HFFc6 (cell line): ENCODE results near the gene ARAP3. TPM values are rescaled to one million over a fixed set of nuclear protein-coding genes. Genes with fewer than 3 reads are reported as not detected.

Source experiments
- DNase-seq: peaks from one replicate; pipeline ENCODE4 v3.0.0-alpha.2; 2018
- H3K27ac Mint-ChIP-seq: 2 replicates; pipeline ENCODE4 v1.8.0; 2020; ENCODE audit warnings: mild to moderate bottlenecking, mixed read lengths
- H3K27me3 Mint-ChIP-seq: 2 replicates; pipeline ENCODE4 v1.8.0; 2021; ENCODE audit warnings: mild to moderate bottlenecking, moderate library complexity, mixed read lengths; ENCODE audit not compliant: insufficient read depth
- H3K36me3 Mint-ChIP-seq: 2 replicates; pipeline ENCODE4 v1.8.0; 2021; ENCODE audit warnings: low read depth, mixed read lengths
- H3K4me1 Mint-ChIP-seq: 2 replicates; pipeline ENCODE4 v1.8.0; 2020; ENCODE audit warnings: low read depth, mixed read lengths
- H3K4me3 Mint-ChIP-seq: 2 replicates; pipeline ENCODE4 v1.8.0; 2020; ENCODE audit warnings: mild to moderate bottlenecking, moderate library complexity, mixed read lengths
- H3K9me3 Mint-ChIP-seq: 2 replicates; pipeline ENCODE4 v1.8.0; 2020; ENCODE audit warnings: mild to moderate bottlenecking, mixed read lengths
- CTCF ChIP-seq: fragments of 200-600 bp; sonication (generic); IDR thresholded peaks from 2 replicates; pipeline ENCODE4 v1.5.0; 2021; ENCODE audit warnings: antibody characterized with exemption, mild to moderate bottlenecking
- total RNA-seq, 6 experiments: library from RNA; stranded (reverse); fragmentation: NEBNext Ultra II Directional; extraction: Animal tissue kit (Norgen Biotek cat#: 25700); gene quantifications; 2 replicates in 1 of 6; 3 replicates in 5 of 6; pipeline ENCODE4 v1.2.3, GENCODE V29; 2021

Gene ARAP3
- total RNA-seq, 6 experiments from 2014 or later: 9.0 to 14.7 (median 13.2) TPM

- peaks cover 20% of the 10 kb centered on the region for H3K4me1 Mint-ChIP-seq
- TF ChIP-seq CTCF: no peak
These were observed 29.7 kb upstream of the ARAP3 start for GRCh38 chr5:141711687-141712086.

GRCh38 chr5:141709699-141710267 lies 27.8 kb upstream of the ARAP3 start:
- TF ChIP-seq CTCF: no peak
- Mint-ChIP-seq H3K4me1 (peaks cover 13% of the 10 kb centered on the region), H3K27ac (no peak overlapping the region), H3K4me3 (no peak overlapping the region), H3K9me3 (no peaks in the 10 kb centered on the region), H3K27me3 (peaks cover 38% of the 10 kb centered on the region), H3K36me3 (no peaks in the 10 kb centered on the region)
- DNase-seq: no peak

More at GRCh38 chr5:141711687-141712086, 29.7 kb upstream of the ARAP3 start:
- peaks cover 41% of the 10 kb centered on the region for H3K27me3 Mint-ChIP-seq
- H3K4me3 Mint-ChIP-seq: no peak overlapping the region
- no peaks in the 10 kb centered on the region for H3K9me3 Mint-ChIP-seq
- DNase-seq: no peak
- H3K36me3 Mint-ChIP-seq: no peaks in the 10 kb centered on the region
- no peak overlapping the region for H3K27ac Mint-ChIP-seq

GRCh38 chr5:141708016-141708415 lies 26.0 kb upstream of the ARAP3 start:
- H3K27ac Mint-ChIP-seq: no peak overlapping the region

GRCh38 chr5:141707510-141707909 lies 25.5 kb upstream of the ARAP3 start:
- H3K36me3 Mint-ChIP-seq: no peaks in the 10 kb centered on the region
- H3K4me1 Mint-ChIP-seq: peaks cover 6% of the 10 kb centered on the region; the same call in 1 of the 2 replicates
- DNase-seq: no peak
- no peak for TF ChIP-seq CTCF
- H3K27me3 Mint-ChIP-seq: peaks cover 41% of the 10 kb centered on the region
- H3K9me3 Mint-ChIP-seq: no peaks in the 10 kb centered on the region
- no peak overlapping the region for H3K4me3 Mint-ChIP-seq
- no peak overlapping the region for H3K27ac Mint-ChIP-seq

More at GRCh38 chr5:141708016-141708415, 26.0 kb upstream of the ARAP3 start:
- peaks cover 38% of the 10 kb centered on the region for H3K27me3 Mint-ChIP-seq
- DNase-seq: no peak
- no peak for TF ChIP-seq CTCF
- H3K4me3 Mint-ChIP-seq: no peak overlapping the region
- no peaks in the 10 kb centered on the region for H3K36me3 Mint-ChIP-seq
- no peaks in the 10 kb centered on the region for H3K9me3 Mint-ChIP-seq
- H3K4me1 Mint-ChIP-seq: peaks cover 4% of the 10 kb centered on the region; the same call in 1 of the 2 replicates

- Mint-ChIP-seq H3K36me3 (no peaks in the 10 kb centered on the region), H3K27ac (no peak overlapping the region), H3K27me3 (peaks cover 46% of the 10 kb centered on the region), H3K4me1 (peaks cover 6% of the 10 kb centered on the region; the same call in 1 of the 2 replicates), H3K4me3 (no peak overlapping the region), H3K9me3 (no peaks in the 10 kb centered on the region)
- no peak for DNase-seq
- no peak for TF ChIP-seq CTCF
These were observed 24.1 kb upstream of the ARAP3 start for GRCh38 chr5:141706121-141706520.
